Stimulated activated CD4-positive, alpha-beta T cell treated with anti-CD3 and anti-CD28 coated beads, Interleukin-15, amount 100 ng/mL, for 48 hours (primary cell): ENCODE results near the gene EDEM3.
"Not testable (repeated sequence)": the region's sequence is repeated elsewhere in the genome, so short reads cannot be mapped to it uniquely, and the experiment has no call there.

Experiments
- DNase-seq, 2 donors: peaks; one replicate each; pipeline ENCODE4 v3.0.0-alpha.2; 2020; ENCODE audit warnings: low read depth in 2 of 2

Gene EDEM3, protein sequence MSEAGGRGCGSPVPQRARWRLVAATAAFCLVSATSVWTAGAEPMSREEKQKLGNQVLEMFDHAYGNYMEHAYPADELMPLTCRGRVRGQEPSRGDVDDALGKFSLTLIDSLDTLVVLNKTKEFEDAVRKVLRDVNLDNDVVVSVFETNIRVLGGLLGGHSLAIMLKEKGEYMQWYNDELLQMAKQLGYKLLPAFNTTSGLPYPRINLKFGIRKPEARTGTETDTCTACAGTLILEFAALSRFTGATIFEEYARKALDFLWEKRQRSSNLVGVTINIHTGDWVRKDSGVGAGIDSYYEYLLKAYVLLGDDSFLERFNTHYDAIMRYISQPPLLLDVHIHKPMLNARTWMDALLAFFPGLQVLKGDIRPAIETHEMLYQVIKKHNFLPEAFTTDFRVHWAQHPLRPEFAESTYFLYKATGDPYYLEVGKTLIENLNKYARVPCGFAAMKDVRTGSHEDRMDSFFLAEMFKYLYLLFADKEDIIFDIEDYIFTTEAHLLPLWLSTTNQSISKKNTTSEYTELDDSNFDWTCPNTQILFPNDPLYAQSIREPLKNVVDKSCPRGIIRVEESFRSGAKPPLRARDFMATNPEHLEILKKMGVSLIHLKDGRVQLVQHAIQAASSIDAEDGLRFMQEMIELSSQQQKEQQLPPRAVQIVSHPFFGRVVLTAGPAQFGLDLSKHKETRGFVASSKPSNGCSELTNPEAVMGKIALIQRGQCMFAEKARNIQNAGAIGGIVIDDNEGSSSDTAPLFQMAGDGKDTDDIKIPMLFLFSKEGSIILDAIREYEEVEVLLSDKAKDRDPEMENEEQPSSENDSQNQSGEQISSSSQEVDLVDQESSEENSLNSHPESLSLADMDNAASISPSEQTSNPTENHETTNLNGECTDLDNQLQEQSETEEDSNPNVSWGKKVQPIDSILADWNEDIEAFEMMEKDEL

DNA sequence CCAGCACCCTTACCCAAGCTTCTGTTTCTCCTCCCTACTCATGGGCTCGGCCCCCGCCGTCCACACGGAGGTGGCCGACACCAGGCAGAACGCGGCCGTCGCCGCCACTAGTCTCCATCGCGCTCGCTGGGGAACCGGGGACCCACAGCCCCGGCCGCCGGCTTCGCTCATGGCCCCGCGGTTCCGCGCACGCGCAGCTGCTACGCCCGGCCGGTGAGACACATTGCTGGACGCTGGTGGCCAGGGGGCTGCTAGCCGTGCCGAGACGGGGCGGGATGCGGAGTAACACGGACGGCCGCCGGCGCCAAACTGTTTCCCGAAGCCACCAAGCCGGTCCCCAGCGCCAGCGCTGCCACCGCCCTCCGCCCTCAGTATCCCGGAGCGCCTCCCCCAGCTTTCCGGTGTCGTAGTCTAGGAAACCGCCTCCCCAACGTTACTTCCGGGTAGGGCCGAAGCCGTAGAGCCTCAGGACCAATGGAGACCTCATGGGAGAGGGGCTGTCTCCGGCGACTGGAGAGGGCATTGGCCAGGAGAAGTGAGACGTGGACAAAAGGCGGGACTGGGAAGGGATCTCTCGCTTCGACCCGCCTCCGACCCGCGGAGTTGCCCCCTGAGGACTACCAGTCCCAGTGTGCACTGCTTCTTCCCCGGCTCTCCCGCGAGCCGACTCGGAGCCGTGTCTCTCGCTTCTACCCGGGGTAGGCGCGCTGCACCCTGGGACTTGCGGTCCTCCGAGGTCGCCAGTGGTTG, at the start of gene EDEM3:
Gene EDEM3 (minus strand): TSS at position 383 of the 750 bp plus-strand sequence. CDS start 212 bp downstream, at position 171.
- peak; percentile 95 to 97 for DNase-seq

DNA sequence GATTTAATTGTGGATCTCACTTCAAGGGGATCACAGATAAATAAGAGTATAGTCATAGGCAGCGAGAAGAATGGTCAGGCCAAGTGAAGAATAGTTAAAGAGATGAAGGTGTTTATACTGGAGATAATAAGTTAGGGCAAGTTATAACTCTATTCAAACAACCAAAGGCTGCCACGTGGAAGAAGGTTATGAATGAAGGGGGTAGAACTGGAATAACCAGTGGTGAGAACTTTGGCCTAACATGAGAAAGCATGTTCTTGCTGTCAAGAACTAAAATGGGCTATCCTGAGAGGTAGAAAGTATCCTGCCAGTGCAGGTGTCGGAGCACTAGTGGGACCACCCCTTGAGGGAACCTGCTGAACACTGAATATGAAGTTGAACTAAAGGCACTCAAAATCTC, 49.6 kb upstream of the EDEM3 start:
- DNase-seq = no peak

DNA sequence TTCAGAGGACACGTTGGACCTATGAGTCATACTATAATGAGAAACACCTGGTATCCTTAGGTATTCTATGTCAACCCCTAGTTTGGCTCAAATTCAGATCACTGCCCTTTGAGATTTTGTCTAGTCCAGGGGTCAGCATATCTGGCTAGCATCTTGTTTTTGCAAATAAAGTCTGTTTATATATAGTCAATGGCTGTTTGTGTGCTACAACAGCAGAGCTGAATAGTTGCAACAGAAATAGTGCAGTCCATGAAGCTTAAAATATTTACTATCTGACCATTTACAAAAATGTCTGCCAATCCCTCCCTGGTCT, 48.5 kb upstream of the EDEM3 start:
- DNase-seq = no peak

DNA sequence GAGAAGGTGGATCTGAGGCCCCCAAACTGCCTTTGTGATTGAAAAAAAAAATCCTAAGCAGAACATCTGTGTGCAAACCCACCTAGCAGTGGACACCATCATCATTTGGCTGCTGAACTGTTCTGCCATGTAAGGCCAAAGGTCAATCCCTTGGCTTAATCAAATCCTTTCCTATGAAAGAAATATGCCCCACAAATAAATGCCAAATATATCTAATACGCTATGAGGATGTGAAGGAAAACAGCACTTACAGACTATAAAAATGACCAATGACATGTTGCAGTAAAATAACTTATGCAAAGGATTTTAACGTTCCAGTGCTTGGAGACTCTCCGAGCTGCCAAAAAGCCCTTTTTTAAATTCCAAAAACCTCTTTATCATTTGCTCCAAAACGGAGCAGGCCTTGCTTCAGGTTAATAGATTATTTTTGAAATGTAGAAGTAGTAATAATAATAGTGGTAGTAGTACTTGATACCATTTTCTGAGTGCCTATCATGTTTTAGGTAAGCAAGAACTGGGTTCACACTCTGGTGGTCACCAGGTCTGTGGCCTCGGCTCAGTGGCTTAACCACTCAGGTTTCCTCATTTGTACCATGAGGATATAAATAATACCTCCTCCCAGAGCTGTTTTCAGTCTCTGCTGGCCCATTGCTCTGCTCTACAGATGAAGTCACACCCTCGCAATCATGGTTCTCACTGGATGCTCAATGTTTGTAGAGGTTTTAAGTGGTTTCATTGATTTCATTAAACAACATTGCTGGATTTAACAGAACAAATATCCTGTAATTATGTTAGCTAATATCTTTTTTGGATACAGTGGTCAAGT, 47.9 kb upstream of the EDEM3 start:
- no peak for DNase-seq

DNA sequence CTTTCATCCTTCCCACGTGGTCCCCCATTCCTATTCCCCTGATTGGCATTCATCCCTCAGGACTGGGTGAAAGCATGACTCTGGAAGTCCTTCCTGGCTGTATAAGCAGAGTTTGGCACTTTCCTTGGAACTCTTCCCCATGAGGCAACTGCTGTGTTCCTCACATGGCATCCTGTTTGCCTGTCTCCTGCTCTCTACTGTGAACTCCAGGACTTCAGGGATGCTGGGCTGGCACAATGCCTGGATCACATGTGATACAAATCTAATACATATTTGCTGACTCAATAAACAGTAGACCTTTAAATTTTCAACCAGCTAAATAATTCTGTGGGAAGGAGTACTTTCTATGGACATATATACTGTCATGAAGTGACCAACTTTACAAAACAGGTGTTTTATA, 46.8 kb upstream of the EDEM3 start:
- no peak for DNase-seq

DNA sequence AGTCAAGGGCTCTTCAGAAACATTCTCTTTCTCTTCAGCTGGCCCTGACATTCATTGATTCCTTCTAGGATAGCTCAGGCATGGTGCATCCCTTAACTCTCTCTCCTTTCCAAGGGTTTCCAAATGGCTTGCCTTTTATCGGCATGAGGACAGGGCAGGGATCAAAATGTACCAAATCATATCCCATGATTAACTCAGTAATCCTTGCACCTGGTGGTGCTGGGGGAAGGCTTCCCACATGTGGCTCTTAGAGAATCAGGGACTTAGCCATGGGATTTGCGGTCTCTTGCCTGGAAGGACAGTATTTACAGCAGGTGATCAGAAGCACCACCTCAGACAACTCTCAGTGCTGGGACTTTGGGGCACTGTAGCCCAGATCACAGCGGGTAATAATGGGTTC, 46.2 kb upstream of the EDEM3 start:
- no peak for DNase-seq

DNA sequence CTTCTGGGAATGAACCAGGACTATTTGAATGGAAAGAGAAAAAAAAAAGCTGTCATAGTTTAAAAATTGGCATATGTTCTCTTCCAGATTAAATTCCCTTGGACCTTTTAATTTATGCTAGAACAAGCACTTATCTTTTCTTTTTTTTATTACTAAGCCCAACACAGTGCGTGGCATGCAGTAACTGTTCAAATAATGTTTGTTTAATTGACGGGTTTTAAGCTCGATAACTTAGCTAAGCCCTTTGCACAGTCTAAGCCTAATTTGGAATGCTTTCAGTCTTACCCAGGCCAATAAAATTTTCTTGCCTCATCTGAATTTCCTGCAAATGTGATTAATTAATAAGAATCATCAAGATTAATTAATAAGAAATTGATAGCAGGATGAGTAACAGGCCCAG, 39.3 kb upstream of the EDEM3 start:
- no peak for DNase-seq

DNA sequence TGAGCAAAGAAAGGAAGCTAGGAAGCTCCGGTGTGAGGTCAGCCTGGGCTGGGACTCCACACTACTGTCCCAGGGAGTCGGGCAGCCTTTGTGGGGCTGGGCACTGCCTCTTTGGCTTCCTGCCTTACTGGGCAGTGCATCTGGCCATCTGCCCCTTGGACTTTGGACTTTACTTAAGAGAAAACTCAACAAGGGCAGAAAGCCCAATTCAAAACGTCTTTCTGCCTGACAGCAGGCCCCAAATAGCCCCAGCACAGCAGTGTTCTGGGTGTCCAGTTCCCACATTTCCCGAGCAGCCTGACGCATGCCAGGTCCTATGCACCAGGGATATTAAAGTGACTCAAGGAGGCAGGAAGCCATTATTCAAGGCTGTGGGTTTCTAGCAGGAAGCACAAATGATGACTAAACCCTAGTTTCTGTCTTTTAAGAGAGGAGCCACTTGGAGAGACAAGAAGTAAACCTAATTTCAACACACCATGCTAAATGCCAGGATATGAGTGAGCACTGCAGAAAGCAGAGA, 37.9 kb upstream of the EDEM3 start:
- DNase-seq = no peak

DNA sequence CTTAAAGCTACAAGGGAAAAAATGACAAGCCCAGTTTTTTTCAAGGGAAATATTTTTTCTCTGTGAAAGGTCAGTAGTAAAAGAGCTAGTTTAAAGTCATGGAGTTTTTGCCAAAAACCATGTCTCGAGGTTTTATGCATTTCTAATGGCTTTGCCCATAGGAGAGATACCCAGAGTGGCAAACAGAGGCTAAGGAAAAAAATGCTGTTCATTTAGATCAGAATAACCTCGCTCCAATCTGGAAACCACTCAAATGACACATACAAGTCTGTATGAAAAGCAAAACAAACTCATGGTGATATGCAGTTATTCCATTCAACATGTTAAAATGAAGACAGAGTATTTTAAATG, 36.9 kb upstream of the EDEM3 start:
- no peak for DNase-seq

DNA sequence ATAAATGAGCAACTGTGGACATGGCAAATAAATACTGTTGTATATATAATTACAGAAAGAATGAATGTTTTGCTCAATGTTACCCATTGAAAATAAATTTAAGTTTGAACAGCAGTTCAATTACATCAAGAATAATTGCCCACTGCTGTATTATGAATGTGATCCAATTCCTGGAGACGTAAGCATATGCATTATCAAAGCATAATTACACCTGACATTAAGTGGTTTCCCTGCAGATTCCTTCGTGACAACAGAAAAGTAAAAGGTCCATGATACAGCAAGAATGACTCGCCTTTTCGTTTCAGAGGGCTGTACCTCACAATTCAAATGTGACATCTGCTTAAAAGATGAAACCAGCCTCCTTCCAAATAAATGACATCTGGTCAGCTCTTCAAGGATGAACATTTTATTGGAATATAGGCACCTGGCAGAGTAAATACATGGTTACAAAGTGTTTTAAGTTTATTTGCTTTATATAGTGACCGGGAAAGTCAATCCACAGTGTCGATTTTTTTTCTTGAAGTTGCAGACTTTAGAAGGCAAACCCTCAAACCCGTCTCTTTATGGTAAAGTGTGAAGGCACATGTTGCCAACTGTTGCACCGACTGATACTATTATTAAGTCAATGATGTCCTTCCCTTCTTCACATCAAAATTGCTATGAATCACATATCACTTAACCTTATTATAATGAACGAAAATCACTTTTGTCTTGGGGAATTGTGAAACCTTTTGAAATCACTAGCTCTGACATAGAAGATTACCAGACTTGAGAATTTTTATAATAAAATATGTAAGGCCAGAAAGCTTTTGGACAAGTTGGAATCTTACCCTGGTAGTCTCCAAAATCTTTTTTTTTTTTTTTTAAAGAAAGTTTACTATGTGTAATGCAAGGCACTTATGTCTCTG, 36.2 kb upstream of the EDEM3 start:
- DNase-seq = no peak

DNA sequence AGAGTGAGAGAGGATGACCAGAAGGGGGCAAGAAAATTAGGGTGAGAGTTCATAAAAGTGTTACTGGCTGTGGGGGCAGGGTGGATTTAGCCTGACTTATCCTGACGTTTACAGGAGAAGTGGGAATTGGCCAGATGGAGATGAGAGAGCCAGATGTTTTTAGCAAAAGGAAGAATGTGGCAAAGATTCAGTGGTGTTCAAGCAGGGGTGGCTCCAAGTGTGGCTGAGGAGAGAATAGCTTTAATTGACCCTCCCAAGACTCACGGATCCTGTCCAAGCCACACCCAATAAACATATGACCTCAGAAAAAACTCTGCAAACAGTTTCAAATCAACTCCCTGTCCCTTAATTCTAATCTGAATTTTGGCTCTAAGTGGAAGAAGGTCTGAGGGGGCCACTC, 35.2 kb upstream of the EDEM3 start:
- DNase-seq = no peak

DNA sequence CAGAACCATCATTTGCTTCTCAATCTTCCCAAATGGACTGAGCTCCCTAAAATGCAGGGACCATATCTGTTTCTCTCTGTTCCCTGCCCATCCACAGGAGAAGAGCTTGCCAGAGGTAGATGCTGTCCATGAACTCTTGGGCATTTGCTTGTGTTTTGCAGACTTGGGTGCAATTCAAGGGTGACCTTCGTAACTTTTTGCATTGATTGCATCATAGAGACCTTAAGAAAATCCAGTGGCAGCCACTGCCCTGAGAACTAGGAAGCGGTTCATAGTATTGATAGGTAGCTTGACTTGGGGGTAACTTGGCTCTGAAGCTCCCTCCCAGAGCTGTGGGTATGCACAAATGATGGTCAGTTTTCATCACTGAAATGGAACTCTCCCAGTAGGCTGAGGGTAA, 34.3 kb upstream of the EDEM3 start:
- no peak for DNase-seq

DNA sequence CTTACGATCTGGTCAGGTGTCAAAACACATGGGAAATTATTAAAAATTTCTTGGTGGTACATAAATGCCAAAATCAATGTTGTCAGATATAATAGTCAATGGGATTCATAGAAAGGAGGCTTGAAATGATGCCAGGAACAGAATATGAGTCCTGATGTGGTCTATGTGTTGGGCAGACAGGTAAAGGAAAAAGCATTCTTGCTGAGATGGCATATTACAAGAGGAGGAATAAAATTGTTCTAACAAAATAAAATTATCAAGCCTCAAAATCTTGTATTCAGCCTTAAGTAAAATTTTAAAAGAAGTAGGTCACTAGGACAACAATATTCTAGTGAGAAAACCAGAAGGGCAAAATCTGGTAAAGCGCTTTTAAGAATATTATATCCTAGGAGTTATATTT, 30.9 kb upstream of the EDEM3 start:
- DNase-seq = no peak

DNA sequence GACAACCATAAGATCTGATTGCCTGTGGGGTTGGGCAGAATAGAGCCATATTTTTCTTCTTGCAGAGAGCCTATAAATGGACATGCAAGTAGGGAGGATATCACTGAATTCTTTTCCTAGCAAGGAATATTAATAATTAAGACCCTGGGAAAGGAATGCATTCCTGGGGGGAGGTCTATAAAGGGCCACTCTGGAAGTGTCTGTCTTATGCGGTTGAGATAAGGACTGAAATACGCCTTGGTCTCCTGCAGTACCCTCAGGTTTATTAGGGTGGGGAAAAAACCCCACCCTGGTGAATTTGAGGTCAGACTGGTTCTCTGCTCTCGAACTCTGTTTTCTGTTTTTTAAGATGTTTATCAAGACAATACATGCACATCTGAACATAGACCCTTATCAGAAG, 29.1 kb upstream of the EDEM3 start:
- DNase-seq = not testable (repeated sequence)

DNA sequence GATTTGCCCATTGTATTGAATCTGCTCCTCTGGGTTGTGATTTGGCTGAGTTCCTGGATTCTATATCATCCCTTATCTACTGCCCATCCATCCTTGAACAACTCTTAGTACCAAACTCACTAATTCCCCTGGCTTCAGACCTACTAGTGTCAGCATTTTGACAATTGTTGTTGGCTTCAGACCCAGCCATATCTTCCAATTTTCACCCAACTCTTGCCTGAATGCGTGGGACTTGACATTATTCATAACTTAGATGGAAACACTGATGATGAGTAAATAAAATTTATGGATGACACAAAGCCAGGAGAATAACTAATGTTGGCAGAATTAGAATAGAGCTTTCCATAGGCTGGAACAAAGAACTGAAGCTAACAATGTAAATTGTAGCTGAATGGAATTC, 27.3 kb upstream of the EDEM3 start:
- no peak for DNase-seq

DNA sequence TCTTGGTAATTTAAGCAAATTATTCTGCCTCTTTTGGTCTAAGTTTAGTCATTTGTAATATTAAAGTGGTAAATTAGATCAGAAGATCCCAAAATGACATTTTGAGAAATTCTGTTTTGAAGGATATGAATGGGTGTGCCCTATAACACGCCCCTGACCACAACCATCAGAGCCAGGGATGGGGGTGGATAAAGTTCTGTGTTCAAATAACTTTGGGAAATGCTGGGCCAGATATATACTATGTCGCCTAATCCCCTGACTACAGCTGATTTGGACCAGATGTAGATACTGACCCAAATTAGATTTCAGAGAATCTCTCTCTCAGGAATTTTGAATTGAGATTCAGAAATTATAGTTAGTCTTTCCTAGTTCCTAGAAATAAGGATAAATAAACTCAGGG, 21.2 kb upstream of the EDEM3 start:
- DNase-seq = no peak

DNA sequence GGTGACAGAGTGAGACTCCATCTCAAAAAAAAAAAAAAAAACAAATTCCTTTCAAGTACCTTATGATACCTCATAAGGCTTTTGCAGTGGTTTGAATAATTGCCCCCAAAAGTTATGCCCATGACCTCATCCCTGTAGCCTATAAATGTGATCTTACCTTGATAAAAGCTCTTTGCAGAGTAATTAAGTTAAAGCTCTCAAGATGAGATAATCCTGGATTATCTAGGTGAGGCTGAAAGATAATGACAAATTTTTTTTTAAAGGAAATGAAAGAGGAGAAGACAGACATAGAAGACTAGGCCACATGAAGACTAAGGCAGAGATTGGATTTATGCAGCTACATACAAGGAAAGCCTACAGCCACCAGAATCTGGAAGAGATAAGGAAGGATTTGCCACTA, 20.7 kb upstream of the EDEM3 start:
- DNase-seq = no peak

DNA sequence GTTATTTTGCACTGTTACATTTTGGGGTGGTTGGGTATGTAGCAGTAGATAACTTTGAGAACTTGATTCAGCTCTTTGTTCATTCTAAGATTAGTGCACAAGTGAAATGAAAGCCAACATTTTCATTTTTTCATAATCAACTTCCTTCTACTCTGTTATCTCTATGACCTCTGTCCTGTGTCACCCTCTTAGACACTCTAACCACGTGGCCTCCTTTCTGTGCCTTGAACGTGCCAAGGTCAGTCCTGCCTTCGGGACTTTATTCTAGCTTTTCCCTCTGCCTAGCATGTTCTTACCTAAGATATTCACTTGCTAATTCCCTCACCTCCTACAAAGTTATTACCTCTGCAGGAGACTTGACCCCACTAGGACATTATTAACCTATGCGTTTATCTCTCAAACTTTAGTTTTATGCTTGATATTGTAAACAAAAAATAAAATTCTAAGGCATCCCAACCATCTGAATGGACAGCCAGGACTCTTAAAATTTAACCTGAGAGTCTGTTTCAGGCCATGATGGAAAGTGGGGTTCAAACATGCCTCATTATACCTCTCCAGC, 19.2 kb upstream of the EDEM3 start:
- no peak for DNase-seq

DNA sequence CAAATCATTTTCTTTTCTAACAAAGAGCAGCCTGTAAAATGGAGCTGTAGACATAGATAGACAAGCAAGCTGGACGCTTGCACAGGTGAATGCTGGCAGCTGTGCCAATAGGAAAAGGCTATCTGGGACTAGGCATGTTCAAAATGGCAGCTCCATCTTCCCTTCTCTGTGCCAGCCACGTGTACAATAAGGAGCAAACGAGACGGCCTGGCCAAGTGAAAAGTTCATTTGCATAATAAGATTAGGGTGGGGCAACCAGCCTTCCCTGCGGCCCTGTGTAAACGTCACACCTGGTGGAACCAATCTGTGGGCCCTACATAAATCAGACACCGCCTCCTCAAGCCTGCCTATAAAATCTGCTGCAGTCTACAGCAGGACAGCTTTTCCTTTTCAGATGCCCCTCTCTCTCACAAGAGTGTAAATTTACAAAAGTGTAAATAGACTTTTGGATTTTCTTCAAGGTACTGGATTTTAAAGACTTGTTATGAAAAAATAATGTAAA, 16.6 kb upstream of the EDEM3 start:
- no peak for DNase-seq
